ENCODE data around the gene EPB41.

The EPB41 gene

GRCh38 chr1:28891256-28891655 is 23.1 kb upstream of the EPB41 start:
- no peak for DNase-seq (ENCODE audit: low spot score)

GRCh38 chr1:28893403-28894102 is 20.8 kb upstream of the EPB41 start:
- no peak for DNase-seq (ENCODE audit: low spot score)

GRCh38 chr1:28894785-28895184 is 19.6 kb upstream of the EPB41 start:
- DNase-seq (ENCODE audit: low spot score), result no peak

- DNase-seq (ENCODE audit: low spot score), result no peak
These were observed 18.3 kb upstream of the EPB41 start for GRCh38 chr1:28895896-28896608.

GRCh38 chr1:28896609-28896986 is 17.8 kb upstream of the EPB41 start:
- no peak for DNase-seq (ENCODE audit: low spot score)

GRCh38 chr1:28897789-28898188 is 16.6 kb upstream of the EPB41 start:
- no peak for DNase-seq (ENCODE audit: low spot score)

GRCh38 chr1:28898405-28898881 is 15.9 kb upstream of the EPB41 start:
- no peak for DNase-seq (ENCODE audit: low spot score)

- no peak for DNase-seq (ENCODE audit: low spot score)
These were observed 15.1 kb upstream of the EPB41 start for GRCh38 chr1:28899267-28899666.

- no peak for DNase-seq (ENCODE audit: low spot score)
These were observed 13.8 kb upstream of the EPB41 start for GRCh38 chr1:28900562-28900961.

GRCh38 chr1:28902738-28903137 is 11.6 kb upstream of the EPB41 start:
- no peak for DNase-seq (ENCODE audit: low spot score)

GRCh38 chr1:28905921-28906666 is 8.3 kb upstream of the EPB41 start:
- DNase-seq (ENCODE audit: low spot score), result no peak

- DNase-seq (ENCODE audit: low spot score), result no peak
These were observed 5.2 kb upstream of the EPB41 start for GRCh38 chr1:28909198-28909597.

- DNase-seq (ENCODE audit: low spot score), result no peak
These were observed 3.8 kb upstream of the EPB41 start for GRCh38 chr1:28910379-28911115.

GRCh38 chr1:28913786-28914227 is 562 bp upstream of the EPB41 start:
- no peak for DNase-seq (ENCODE audit: low spot score)

GRCh38 chr1:28915031-28915895 is 894 bp downstream of the EPB41 start:
- DNase-seq (ENCODE audit: low spot score), result peak; percentile 13

- DNase-seq (ENCODE audit: low spot score), result no peak
These were observed 3.4 kb downstream of the EPB41 start for GRCh38 chr1:28917757-28918118.

- DNase-seq (ENCODE audit: low spot score), result no peak
These were observed 7.0 kb downstream of the EPB41 start for GRCh38 chr1:28921286-28921869.

- DNase-seq (ENCODE audit: low spot score), result no peak
These were observed 11.1 kb downstream of the EPB41 start for GRCh38 chr1:28925350-28925891.

- DNase-seq (ENCODE audit: low spot score), result peak; percentile 36
These were observed 12.4 kb downstream of the EPB41 start for GRCh38 chr1:28926629-28927265.

- no peak for DNase-seq (ENCODE audit: low spot score)
These were observed 12.9 kb downstream of the EPB41 start for GRCh38 chr1:28927266-28927647.
